ENCODE measurements around the gene SLC5A10. TPM values are rescaled to one million over a fixed set of nuclear protein-coding genes. Genes with fewer than 3 reads are reported as not detected.
A peak's percentile ranks its signal among the peaks of the same experiment; 100 is the strongest.
"Not testable (repeated sequence)": the region's sequence is repeated elsewhere in the genome, so short reads cannot be mapped to it uniquely, and the experiment has no call there.

SLC5A10 gene
- total RNA-seq, 1 donor from 2014 or later, result not detected

- DNase-seq; intact Hi-C loops (cut with micrococcal nuclease); CTCF ChIA-PET: not testable (repeated sequence)
These were observed 96.9 kb downstream of the SLC5A10 start for GRCh38 chr17:19048826-19049225.

DNA sequence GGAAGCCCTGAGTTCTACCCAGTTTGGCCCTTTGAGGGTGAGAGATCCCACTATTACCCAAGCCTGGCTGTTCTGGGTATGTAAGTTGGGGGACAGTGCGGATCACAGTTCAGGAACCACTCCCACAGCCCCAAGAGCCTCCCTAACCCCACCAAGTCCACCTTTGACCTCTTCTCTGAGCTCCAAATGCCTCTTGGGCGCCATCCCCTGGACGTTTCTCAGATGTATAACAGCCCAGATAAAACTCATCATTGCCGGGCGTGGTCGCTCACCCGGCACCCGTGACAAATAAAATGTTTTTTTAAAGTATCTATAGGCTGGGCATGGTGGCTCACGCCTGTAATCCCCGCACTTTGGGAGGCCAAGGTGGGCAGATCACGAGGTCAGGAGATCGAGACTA lies 103.5 kb downstream of the SLC5A10 start:
- H3K27me3 Mint-ChIP-seq; CTCF ChIA-PET; DNase-seq; intact Hi-C loops (cut with micrococcal nuclease); H3K27ac Mint-ChIP-seq; H3K36me3 Mint-ChIP-seq (ENCODE audit: low read depth); H3K9me3 Mint-ChIP-seq; H3K4me1 Mint-ChIP-seq; POLR2A ChIA-PET; H3K4me3 Mint-ChIP-seq: not testable (repeated sequence)
- peak; percentile 93 for ATAC-seq (ENCODE audit: low read depth)

More at GRCh38 chr17:19048826-19049225, 96.9 kb downstream of the SLC5A10 start:
- H3K27me3 Mint-ChIP-seq; H3K36me3 Mint-ChIP-seq (ENCODE audit: low read depth); H3K27ac Mint-ChIP-seq; POLR2A ChIA-PET; H3K9me3 Mint-ChIP-seq; H3K4me1 Mint-ChIP-seq; H3K4me3 Mint-ChIP-seq: not testable (repeated sequence)
- ATAC-seq (ENCODE audit: low read depth), result peak; percentile 60

DNA sequence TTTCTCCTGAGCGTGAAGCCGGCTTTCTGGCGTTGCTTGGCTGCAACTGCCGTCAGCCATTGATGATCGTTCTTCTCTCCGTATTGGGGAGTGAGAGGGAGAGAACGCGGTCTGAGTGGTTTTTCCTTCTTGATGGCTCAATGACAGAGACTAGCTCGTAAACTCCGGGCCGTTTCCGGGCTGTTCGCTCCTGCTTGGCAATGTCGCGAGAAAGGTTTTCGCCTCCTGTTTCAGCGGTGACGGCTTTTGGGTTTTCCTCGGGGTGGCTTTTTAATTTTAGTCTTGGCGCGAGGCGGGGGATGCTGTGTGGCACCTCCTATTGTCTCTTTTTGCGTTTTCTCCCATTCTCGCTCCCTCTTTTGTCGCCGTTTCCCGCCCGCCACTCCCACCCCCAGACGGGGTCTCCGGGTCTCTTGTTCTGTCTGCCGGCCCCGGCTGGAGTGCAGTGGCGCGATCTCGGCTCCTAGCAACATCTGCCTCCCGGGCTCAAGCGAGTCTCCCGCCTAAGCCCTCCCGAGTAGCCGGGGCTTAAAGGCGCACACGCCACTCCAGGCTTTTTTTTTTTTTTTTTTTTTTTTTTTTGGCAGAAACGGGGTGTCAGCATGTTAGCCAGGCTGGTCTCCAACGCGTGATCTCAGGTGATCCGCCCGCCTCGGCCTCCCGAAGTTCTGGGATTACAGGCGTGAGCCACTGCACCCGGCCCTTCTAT lies 110.2 kb downstream of the SLC5A10 start:
- CTCF ChIA-PET; H3K4me1 Mint-ChIP-seq; intact Hi-C loops (cut with micrococcal nuclease): not testable (repeated sequence)

DNA sequence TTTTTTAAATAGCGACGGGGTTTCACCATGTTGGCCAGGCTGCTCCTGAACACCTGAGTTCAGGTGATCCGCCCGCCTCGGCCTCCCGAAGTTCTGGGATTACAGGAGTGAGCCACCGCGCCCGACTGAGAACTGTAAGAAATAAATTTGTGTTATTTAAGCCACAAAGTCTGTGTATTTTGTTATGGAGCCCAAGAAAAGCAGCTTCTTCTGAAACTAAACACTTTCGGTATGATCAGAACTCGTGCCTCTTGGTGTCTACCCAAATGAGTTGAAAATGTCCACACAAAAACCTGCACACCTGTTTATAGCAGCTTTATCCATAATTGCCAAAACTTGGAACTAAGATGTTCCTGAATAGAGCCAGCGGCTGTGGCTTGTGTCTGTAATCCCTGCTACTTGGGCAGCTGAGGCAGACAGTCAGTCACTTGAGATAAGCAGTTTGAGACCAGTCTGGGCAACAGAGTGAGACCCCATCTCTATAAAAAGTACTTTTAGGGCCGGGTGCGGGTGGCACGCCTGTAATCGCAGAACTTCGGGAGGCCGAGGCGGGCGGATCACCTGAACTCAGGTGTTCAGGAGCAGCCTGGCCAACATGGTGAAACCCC lies 110.9 kb downstream of the SLC5A10 start:
- H3K36me3 Mint-ChIP-seq (ENCODE audit: low read depth); H3K27ac Mint-ChIP-seq; DNase-seq; intact Hi-C loops (cut with micrococcal nuclease); POLR2A ChIA-PET; H3K27me3 Mint-ChIP-seq; H3K4me3 Mint-ChIP-seq; CTCF ChIA-PET; H3K9me3 Mint-ChIP-seq; H3K4me1 Mint-ChIP-seq: not testable (repeated sequence)
- peak; percentile 72 for ATAC-seq (ENCODE audit: low read depth)

More for the DNA sequence above, 110.2 kb downstream of the SLC5A10 start:
- POLR2A ChIA-PET; H3K27ac Mint-ChIP-seq; H3K27me3 Mint-ChIP-seq; DNase-seq; H3K36me3 Mint-ChIP-seq (ENCODE audit: low read depth); H3K4me3 Mint-ChIP-seq; H3K9me3 Mint-ChIP-seq: not testable (repeated sequence)
- ATAC-seq (ENCODE audit: low read depth), result peak; percentile 51

GRCh38 chr17:19063326-19063956 lies 111.5 kb downstream of the SLC5A10 start:
- Mint-ChIP-seq H3K4me3 (peak overlapping the region; percentile 82), H3K27ac (peak overlapping the region; percentile 95)
- H3K4me1 Mint-ChIP-seq; H3K27me3 Mint-ChIP-seq; H3K9me3 Mint-ChIP-seq; CTCF ChIA-PET; H3K36me3 Mint-ChIP-seq (ENCODE audit: low read depth); intact Hi-C loops (cut with micrococcal nuclease): not testable (repeated sequence)
- ATAC-seq (ENCODE audit: low read depth) (peak; percentile 43), DNase-seq (peak; percentile 89)
- POLR2A ChIA-PET, result interaction anchor here (0.6 kb wide), 6 partner anchors 39 to 314 kb away, joined by 3 to 7 read pairs (median 4); partner anchors contain the start of genes FAM83G and MAPK7

DNA sequence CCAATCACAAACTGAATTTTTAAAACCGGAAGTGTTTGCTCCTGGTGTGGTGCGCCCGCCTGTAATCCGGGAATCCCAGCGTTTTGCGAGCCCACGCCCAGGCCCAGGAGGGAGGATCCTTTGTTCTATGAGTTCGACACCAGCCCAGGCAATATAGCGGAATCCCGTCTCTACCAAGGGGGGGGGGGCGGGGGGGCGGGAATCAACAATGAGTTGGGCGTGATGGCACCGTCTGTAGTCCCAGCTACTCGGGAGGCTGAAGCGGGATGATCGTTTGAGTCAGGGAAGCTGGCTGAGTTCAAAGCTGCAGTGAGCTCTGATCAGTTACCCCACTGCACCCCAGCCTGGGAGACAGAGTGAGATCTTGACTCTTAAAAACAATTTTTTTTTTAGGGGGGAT lies 112.4 kb downstream of the SLC5A10 start:
- H3K4me1 Mint-ChIP-seq; H3K27me3 Mint-ChIP-seq; intact Hi-C loops (cut with micrococcal nuclease); CTCF ChIA-PET; ATAC-seq (ENCODE audit: low read depth); H3K9me3 Mint-ChIP-seq; DNase-seq; H3K36me3 Mint-ChIP-seq (ENCODE audit: low read depth): not testable (repeated sequence)
- POLR2A ChIA-PET, result interaction anchor here (0.5 to 0.6 kb wide), 8 partner anchors 40 to 701 kb away, joined by 3 to 9 read pairs (median 4); partner anchors contain the start of genes FAM83G, MAPK7 and SHMT1
- Mint-ChIP-seq H3K27ac (peak overlapping the region; percentile 61), H3K4me3 (peak overlapping the region; percentile 60)

DNA sequence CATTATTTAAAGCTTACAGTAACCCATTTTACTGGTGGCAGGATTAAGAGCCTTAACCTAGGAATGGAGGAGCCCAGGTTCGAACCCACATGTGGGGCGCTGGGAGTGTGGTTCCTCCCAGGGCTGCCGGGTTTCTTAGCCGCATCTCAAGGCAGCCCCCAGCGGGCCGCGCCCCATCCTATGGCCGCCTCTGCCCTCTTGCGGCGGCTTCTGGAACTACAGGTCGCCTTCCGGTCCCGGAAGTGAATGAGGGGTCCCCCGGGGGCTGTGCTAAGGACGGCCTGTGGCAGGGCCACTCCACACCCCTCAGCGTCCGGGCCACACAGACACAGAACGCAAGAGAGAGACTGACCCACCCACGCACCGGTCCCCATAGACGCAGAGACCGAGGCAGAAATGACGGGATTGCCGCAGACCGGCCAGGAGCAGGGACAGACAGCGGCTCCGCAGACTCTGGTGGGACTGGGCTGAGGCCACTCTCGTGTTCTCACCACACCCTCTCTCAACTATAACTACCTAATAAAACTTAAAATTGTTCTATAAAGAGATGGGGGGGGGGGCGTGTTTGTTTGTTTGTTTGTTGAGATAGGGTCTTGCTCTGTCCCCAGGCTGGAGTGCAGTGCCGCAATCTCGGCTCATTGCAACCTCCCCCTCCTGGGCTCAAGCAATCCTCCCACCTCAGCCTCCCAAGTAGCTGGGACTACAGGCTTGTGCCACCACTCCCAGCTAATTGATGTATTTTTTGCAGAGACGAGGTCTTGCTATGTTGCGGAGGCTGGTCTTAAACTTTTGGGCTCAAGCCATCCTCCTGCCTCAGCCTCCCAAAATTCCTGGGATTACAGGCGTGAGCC lies 118.6 kb downstream of the SLC5A10 start:
- CTCF ChIA-PET; POLR2A ChIA-PET; H3K36me3 Mint-ChIP-seq (ENCODE audit: low read depth); H3K9me3 Mint-ChIP-seq; intact Hi-C loops (cut with micrococcal nuclease); H3K4me1 Mint-ChIP-seq; H3K4me3 Mint-ChIP-seq; H3K27ac Mint-ChIP-seq; DNase-seq; H3K27me3 Mint-ChIP-seq: not testable (repeated sequence)
- peak; percentile 100 for ATAC-seq (ENCODE audit: low read depth)

Other genes with a start within 250 kb of the SLC5A10 start
- gene FBXW10, start 208.1 kb upstream of the SLC5A10 start, total RNA-seq, result 0.07 TPM in 1 of 2 replicates, not detected in the other
- gene TVP23B, start 171.0 kb upstream of the SLC5A10 start, total RNA-seq, result 21.5 and 28.5 TPM in 2 replicates
- gene PRPSAP2, start 94.0 kb upstream of the SLC5A10 start, total RNA-seq, result 56.7 and 62.8 TPM in 2 replicates
- 13.3 and 13.9 TPM in 2 replicates for gene FAM83G, start 52.6 kb downstream of the SLC5A10 start, total RNA-seq
- 31.5 and 39.2 TPM in 2 replicates for gene GRAP, start 94.8 kb downstream of the SLC5A10 start, total RNA-seq
- gene GRAPL, start 175.4 kb downstream of the SLC5A10 start, total RNA-seq, result 54.5 and 59.0 TPM in 2 replicates

All from activated B cell treated with CpG ODN at 0.5 μM for 24 hours (primary cell).